Ureter (tissue), 1 donor: ENCODE results near the gene BPI. TPM values are rescaled to one million over a fixed set of nuclear protein-coding genes. Genes with fewer than 3 reads are reported as not detected.
"Not testable (repeated sequence)": the region's sequence is repeated elsewhere in the genome, so short reads cannot be mapped to it uniquely, and the experiment has no call there.

Experiments used
- DNase-seq: peaks from one replicate; pipeline ENCODE4 v3.0.0-alpha.2; 2020; ENCODE audit warnings: low spot score
- total RNA-seq: library from RNA; stranded (reverse); gene quantifications from one replicate; pipeline ENCODE4 v1.2.4, GENCODE V29; 2023
- donor health status: DM: yes; HTN: yes; CAD: no.

Gene BPI
- total RNA-seq, 1 donor from 2014 or later, result not detected

DNA sequence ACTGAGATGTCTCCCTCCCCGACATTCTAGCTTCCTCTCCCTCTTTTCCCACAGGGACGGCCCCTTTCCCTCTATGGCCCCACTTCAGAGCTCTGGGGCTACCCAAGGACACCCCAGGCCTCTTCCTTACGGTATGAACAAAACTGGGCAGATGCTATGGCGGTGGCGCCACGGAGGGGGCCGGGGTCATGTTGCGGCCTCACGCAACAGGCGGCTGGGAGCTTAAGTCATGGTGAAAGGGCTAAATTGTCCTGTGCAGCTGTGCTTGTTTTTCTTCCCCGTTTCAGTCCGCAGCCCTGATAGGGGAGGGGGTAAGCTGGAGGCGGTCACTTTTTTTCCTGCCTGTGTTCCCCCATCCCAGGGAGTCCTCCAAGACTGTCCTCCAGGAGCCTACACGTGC, 25.8 kb upstream of the BPI start:
- no peak for DNase-seq

DNA sequence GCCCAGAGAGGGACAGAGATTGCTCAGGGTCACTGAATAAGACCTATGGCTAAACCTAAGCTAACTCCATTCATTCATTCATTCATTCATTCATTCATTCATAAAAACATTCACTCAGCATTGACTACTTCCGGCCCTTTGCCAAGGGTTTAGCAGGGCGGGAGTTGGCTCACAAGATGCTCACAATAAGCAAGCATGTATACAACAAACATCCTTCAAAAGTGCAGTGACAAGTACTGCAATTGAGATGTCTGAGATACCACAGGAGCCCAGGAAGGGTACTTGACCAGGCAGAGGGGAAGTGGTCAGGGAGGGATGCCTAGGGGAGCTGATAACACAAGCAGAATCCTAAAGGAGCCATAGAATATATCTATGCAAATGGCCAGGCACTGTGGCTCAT, 25.2 kb upstream of the BPI start:
- DNase-seq, result no peak

DNA sequence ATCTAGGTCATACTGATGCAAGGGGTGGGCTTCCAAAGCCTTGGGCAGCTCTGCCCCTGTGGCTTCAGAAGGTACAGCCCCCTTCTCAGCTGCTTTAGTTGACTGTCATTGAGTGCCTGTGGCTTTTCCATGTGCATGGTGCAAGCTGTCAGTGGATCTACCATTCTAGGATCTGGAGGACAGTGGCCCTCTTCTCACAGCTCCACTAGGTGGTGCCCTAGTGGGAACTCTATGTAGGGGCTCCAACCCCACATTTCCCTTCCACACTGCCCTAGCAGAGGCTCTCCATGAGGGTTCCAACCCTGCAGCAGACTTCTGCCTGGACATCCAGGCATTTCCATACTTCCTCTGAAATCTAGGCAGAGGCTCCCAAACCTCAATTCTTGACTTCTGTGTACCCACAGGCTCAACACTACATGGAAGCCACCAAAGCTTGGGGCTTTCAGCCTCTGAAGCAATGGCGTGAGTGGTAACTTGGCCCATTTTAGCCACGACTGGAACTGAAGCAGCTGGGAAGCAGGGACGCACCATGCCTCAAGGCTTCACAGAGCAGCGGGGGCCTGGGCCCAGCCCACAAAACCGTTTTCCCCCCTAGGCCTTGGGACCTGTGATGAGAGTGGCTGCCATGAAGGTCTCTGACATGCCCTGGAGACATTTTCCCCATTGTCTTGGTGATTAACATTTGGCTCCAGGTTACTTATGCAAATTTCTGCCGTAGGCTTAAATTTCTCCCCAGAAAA, 22.6 kb upstream of the BPI start:
- DNase-seq, result not testable (repeated sequence)

DNA sequence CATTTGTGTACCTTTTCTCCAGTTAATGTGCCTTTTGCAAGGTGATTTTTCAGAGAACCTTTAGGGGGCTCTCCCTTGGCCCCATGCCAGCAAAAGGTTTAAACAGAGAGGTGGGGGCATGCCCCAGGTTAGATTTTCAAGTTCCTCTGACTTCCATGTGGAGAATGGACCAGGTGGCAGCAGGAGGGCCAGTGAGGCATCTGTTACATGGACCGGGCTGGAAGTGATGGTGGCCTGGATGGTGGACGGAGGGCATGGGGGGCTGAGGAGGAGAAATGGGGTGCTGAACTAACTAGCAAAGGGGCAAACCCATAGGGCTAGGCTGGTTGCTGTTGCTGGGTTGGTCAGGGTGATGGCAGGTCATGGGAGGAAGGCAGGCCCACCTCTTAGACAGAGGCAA, 20.7 kb upstream of the BPI start:
- no peak for DNase-seq

DNA sequence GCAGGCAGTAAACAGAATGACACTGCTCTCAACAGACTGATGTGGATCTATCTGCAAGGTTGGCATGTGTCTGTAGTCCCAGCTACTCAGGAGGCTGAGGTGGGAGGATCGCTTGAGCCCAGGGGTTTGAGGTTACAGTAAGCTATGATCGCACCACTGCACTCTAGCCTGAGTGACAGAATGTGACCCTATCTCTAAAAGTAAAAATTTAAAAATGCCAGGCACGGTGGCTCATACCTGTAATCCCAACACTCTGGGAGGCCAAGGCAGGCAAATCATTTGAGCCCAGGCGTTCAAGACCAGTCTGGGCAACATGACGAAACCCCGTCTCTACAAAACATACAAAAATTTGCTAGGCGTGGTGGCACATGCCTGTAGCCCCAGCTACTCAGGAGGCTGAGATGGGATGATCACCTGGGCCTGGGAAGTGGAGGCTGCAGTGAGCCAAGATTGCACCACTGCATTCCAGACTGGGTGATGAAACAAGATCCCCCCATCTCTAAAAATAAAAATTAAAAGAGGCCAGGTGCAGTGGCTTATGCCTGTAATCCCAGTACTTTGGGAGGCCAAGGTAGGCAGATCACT, 19.8 kb upstream of the BPI start:
- not testable (repeated sequence) for DNase-seq

DNA sequence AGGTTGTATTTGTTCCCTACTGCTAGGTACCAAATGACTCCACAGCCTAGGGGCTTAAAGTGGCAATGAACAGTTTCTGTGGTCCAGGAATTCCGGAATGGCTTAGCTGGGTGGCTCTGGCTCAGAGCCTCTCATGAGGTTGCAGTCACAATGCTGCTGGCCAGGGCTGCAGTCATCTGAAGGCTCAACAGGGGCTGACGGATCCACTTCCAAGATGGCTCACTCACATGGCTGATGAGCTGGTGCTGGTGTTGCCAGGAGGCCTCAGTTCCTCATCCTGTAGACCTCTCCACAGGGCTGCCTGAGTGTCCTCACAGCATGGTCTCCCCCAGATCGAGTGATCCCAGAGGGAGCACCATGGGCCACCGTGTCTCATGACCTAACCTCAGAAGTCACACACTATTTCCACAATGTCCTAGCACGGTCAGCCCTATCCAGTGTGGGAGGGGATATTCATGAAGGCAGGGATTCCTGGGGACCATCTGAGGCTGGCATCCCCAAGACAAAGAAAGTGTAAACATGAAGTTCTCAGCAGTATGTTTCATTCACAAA, 19.0 kb upstream of the BPI start:
- DNase-seq, result no peak

DNA sequence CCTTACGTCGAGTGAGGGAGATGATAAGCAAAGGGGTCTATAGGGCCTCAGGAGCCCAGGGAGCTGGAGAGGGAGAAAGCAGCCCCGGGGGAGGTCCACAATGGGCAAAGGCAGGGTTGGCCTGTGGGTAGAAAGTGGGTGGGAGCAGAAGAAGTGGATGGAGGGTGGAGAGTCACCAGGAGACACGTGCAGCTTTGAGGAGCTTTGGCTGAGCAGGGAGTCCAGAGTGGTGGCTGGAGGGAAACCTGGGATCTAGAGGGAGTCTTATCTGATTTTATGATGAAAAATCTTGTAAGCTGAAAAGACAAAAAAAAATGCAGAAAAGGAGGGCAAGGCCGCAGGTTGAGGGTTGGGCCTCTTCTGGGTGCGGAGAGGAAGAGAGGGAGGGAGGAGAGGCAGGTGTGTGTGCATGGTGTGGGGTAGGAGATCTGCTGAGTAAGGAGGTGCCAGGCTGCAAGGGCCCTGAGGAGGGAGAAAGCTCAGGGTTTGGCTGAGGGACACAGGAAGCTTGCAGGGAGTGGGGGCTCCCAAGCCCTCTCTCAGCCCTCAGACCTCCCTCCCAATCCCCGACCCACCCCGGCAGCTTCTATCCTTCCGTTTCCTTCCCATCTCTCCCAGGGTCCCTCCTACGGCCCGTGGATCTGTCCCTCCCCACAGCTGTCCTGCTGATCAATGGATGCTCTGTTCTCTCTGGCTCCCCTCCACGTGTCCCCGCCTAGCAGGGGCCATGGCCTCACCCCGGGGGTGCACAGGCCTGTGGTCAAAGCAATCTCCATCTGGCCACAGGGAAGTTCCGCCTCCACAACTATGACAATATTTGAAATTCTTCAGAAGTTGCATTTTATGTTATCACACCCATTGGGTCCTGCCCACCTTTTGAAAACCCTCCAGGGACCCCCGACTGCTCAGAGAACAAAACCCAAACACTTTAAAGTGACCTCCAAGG, 17.1 kb upstream of the BPI start:
- DNase-seq, result no peak

DNA sequence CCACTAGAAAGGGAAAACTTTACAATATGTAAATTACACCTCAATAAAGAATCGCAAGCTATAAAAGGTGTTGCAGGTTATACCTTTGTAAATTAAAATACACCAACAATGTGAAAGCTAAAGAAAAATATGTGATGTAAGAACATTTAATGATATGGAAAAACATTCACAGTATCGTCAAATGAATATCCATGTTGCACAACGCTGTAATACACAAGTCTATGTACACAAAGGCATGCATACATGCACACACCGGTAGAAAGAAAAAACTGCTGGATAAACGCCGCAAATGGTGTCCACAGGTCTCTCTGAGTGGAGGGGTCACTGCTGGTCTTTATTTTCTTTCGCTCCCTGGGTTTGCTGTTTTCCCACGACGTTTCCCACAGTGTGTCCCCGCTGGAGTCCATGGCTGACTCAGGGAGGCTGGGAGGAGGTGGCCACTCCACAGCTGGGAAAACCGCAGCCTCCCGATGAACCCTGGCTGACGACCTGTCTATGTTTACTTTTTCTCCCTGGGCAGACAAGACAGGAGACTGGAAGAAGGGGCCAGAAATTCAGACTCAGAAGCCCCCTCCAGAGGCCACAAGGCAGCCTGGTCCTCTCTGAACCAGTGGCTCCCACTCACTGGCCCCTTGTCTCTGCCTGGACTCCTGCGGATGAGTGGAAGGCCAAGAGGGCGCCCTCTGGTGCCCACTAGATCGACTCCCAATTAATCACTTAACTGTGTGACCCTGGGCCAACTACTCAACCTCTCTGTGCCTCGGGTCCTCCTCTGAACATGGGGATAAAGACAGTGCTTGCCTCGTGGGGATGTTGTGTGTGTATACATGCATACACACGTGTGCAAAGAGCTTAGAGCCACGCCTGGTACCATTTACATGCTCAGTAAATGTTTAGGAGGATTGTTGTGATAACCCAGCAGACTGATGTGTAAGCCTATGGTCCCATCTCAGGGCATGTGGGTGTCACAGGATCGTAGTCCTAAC, 12.8 kb upstream of the BPI start:
- no peak for DNase-seq

DNA sequence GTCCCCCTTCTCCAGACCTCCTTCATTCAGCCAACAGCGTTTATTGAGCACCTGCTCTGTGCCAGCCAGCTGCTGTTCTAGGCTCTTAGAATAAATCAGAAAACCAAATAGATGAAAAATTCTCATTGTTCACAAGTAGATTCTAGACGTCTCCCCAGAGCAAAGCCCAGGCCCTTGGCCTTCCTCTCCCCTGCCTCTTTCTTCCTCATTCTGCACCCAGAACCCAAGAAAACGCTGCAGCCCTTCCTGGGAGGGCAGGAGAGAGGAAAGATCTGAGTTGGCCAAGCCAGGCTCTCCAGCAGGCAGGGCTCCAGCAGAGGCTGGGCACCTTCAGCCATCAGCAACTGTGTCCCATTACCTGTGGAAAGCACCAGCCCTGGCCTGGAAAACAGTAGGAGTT, 12.0 kb upstream of the BPI start:
- DNase-seq, result no peak

DNA sequence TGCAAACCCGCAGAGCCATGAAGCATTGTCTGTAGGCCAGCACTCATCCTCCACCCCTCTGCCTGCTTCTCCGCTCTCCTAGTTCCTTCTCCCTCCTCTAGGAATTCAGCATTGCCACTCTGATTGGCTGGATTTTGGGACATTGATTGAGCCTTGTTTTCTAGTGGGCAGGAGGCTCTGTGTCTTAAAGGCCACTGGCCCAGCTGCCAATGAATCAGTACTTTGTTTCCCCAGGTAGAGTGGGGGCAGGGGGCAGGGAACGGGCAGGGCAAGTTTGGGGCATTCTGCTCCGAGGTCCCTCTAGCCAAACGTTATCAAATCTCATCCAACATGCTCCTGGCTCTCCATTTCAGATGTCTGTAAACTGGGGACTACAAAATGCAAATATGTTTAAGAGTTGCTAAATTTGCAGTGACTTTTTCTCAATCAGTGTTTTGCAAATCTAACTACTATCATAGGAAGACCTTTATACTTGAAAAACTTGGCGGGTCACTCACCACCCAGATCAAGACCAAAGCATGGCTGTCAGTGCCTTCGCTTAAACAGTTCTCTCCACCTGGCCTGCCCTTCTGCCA, 10.4 kb upstream of the BPI start:
- DNase-seq, result no peak

DNA sequence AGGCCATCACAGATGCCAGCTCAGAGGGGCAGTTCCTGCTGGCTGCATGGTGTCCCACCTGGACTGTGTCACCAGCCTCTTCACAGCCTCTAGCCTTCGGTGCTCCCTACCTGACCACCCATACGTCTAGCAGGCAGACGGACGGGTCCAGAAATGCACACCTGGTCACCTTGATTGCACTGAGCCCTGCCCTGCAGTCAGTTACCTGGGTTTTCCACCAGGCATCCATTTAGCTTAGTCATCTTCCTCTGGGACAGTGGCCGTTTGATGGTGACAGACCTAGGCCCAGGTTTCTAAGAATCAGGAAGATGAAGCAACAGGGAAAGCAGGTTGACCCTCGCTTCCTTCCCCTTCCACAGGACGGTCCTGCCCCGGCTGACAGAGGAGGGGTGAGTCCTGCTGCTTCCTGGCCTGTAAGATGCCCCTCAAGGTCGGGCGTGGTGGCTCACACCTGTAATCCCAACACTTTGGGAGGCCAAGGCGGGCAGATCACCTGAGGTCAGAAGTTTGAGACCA, 9.8 kb upstream of the BPI start:
- DNase-seq, result no peak

DNA sequence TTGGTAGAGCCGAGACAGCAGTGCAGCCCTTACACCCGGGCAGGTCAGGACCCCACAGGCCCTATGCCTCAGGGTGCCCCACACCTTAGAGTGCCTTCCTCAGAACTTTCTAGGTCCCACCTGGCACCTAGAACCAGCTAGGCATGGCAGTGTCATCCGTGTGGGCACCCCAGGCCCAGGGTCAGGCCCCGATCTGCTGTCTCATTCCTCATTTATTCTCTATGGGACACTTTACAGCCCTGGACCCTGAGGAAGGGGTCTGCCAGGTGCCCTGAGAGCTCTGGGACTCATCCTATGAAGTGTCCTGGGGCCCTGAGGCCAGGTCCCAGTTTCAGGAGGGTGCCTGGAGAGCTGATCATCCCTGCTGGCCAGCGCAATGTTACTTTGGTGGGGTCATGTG, 8.1 kb upstream of the BPI start:
- DNase-seq, result no peak

DNA sequence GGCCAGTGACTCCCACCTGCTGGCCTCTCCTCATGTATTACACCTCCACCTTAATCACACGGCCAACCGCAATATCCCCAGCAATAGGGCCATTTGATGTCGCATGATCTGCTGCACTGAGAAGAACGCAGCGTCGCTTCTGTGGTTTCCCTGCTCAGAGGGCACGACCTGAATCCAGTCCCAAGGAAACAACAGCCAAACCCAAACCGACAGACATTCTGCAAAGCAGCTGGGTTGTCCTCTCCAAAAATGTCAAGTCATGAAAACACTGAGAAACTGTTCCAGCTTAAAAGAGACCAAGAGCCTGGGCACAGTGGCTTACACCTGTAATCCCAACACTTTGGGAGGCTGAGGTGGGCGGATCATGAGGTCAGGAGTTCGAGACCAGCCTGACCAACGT, 7.5 kb upstream of the BPI start:
- no peak for DNase-seq

DNA sequence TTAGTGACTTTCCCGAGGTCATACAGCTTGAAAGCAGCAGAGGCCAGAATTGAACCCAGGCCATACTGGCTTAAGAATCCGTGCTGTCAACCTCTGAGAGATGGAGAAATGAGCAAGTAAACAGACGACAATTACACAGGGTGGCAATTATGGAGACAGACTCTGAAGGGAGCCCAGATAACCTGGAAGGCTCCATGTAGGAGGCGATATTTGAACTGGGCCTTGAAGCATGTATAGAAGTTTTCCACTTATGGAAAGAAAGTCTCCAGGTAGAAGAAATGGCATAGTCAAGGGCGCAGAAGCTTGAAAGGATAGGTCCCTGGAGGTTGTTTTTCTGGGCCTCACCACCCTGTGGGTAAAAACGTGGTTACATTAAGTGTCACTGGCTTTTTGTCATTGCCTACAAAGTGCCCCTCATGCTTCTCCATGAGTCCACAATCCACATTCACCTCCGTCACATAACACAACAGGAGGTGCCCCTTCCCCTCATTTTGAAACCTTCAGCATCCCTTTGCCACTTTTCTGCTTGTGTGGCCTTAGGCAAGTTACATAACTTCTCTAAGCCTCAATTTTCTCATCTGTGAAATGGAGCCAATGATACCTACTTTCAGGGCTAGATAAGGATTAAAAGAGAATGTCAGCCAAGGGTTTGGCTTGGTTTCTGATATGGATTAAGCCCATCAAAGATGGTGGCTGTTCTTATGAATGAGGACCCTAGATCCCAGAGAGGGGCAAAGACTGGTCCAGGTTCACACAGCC, 5.9 kb upstream of the BPI start:
- DNase-seq, result no peak

DNA sequence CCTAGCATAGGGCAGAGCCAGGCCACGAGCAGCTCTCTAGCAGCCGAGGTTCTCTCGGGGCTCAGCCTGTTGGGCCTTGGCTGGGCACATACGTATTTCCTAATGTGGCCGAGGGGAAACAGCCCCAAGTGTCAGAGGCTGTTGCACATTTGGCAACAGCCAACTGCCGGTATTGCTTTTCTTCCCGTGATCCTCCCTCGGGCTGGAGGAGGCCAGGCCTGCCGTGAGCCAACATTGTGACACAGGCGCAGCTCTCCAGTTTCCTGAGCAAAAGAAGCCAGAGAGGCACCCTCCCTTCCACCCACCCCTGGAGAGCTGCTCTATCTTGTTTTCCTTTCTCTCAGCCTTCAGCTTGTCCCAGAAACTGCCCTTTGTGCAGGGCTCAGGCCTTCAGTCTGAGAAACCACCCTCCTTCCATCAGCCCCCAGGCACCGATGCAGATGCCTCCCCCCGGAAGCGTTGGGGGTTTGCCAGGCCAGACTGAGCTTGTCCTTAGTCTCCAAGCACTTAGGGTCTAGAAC, 5.1 kb upstream of the BPI start:
- peak; percentile 84 for DNase-seq

DNA sequence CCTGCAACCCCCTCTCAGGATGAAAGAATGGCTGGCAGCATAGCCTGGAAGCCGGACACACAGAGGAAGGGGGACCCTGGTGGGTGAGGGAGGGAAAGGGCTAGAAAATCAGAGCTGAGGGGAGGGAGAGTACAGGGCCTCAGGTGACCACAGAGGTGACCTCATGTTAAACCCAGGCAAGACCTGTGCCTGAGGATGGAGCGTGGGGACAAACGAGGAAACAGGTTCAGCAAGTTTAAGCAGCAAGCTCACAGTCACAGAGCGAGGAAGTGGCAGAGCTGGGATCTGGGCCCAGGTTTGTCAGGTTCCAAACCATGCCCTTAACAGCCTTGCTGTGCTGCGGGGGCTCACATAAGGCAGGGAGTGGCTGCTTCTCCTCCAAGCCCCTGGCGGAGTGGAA, 4.0 kb upstream of the BPI start:
- DNase-seq, result peak; percentile 70

DNA sequence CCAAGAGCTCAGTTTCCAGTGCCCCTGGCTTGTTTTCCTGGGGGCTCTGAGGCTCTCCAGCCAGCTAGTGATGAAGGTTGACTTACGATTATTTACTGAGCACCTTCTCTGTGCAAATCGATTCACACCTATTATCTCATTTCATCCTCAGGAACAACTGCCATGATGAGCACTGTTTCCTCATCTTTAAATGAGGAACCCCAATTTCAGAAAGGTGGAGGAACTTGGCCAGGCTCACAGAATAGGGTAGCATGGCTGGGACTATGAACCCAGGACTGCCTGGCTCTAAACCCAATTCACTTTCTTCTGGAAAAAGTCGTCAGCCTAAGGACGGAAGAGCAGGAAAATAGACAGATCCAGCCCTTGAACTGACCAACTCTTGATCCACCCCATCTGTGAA, 3.5 kb upstream of the BPI start:
- no peak for DNase-seq

DNA sequence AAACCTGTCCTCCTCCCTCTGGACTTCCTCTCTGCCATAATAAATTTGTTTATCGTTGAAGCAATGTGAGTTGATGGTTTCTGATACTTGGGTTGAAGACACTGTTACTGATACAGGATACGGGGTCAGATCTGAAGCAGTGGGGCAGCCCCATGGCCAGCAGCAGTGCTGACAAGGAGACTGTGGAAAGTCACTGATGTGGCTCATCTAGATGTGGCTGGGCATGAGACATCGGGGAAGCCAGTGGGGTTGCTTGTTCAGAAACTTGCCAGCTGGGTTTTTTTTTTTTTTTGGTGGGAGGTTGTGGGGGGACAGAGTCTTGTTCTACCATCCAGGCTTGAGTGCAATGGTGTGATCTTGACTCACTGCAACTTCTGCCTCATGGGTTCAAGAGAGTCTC, 2.6 kb upstream of the BPI start:
- no peak for DNase-seq

DNA sequence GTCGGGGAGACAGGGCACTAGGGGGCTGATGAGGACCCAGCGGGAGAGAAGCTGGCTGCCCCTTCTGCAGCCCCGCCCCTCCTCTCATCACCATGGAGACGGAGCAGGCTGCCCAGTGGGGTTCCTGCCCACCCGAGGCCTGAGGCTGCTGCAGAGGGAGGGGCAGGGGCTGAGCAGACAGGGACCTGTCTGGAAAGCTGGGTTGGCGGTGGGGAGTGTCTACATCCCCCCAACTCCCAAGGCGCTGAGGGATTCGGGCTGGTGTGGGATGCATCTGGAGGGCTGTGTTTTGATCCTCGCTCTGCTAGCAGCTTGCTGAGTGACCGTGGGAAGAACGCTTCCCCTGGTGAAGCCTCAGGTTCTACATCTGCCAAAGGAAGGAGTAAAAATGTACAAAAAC, 1.2 kb upstream of the BPI start:
- no peak for DNase-seq
